Measurements from ENCODE around the gene ATXN7L3.
A peak's percentile ranks its signal among the peaks of the same experiment; 100 is the strongest.

The ATXN7L3 gene

GRCh38 chr17:44223541-44224071 is 23.9 kb upstream of the ATXN7L3 start:
- no peaks in the 10 kb centered on the region for H3K9me3 ChIP-seq (ENCODE audit: control insufficient read depth, insufficient read depth, low read length)
- no peaks in the 10 kb centered on the region for H3K27me3 ChIP-seq (ENCODE audit: control insufficient read depth, insufficient read depth, low read length)
- H3K36me3 ChIP-seq (ENCODE audit: control insufficient read depth, insufficient read depth, low read length): no peaks in the 10 kb centered on the region
- no peak overlapping the region for H3K4me3 ChIP-seq (ENCODE audit: low read depth, low read length)
- H3K9ac ChIP-seq (ENCODE audit: low read depth, low read length): no peak overlapping the region
- H3K4me1 ChIP-seq (ENCODE audit: control insufficient read depth, insufficient read depth, low read length): no peaks in the 10 kb centered on the region

- Histone ChIP-seq H3K4me1 (ENCODE audit: control insufficient read depth, insufficient read depth, low read length) (peaks cover 6% of the 10 kb centered on the region), H3K27me3 (ENCODE audit: control insufficient read depth, insufficient read depth, low read length) (no peaks in the 10 kb centered on the region), H3K9me3 (ENCODE audit: control insufficient read depth, insufficient read depth, low read length) (no peaks in the 10 kb centered on the region), H3K9ac (ENCODE audit: low read depth, low read length) (no peak overlapping the region), H3K4me3 (ENCODE audit: low read depth, low read length) (peak overlapping the region; percentile 79), H3K36me3 (ENCODE audit: control insufficient read depth, insufficient read depth, low read length) (no peaks in the 10 kb centered on the region)
Observed at GRCh38 chr17:44222112-44222869, 22.6 kb upstream of the ATXN7L3 start.

GRCh38 chr17:44221862-44222111 is 22.1 kb upstream of the ATXN7L3 start:
- H3K9me3 ChIP-seq (ENCODE audit: control insufficient read depth, insufficient read depth, low read length): no peaks in the 10 kb centered on the region
- H3K4me1 ChIP-seq (ENCODE audit: control insufficient read depth, insufficient read depth, low read length): peaks cover 6% of the 10 kb centered on the region
- peak overlapping the region; percentile 79 for H3K4me3 ChIP-seq (ENCODE audit: low read depth, low read length)
- no peak overlapping the region for H3K9ac ChIP-seq (ENCODE audit: low read depth, low read length)
- no peaks in the 10 kb centered on the region for H3K36me3 ChIP-seq (ENCODE audit: control insufficient read depth, insufficient read depth, low read length)
- H3K27me3 ChIP-seq (ENCODE audit: control insufficient read depth, insufficient read depth, low read length): no peaks in the 10 kb centered on the region

GRCh38 chr17:44221084-44221861 is 21.6 kb upstream of the ATXN7L3 start:
- Histone ChIP-seq H3K27me3 (ENCODE audit: control insufficient read depth, insufficient read depth, low read length) (no peaks in the 10 kb centered on the region), H3K9me3 (ENCODE audit: control insufficient read depth, insufficient read depth, low read length) (no peaks in the 10 kb centered on the region), H3K4me3 (ENCODE audit: low read depth, low read length) (peak overlapping the region; percentile 79), H3K4me1 (ENCODE audit: control insufficient read depth, insufficient read depth, low read length) (peaks cover 6% of the 10 kb centered on the region), H3K9ac (ENCODE audit: low read depth, low read length) (peak overlapping the region; percentile 54), H3K36me3 (ENCODE audit: control insufficient read depth, insufficient read depth, low read length) (peaks cover 5% of the 10 kb centered on the region)

GRCh38 chr17:44220213-44221083 is 20.8 kb upstream of the ATXN7L3 start:
- H3K27me3 ChIP-seq (ENCODE audit: control insufficient read depth, insufficient read depth, low read length): no peaks in the 10 kb centered on the region
- H3K4me3 ChIP-seq (ENCODE audit: low read depth, low read length): peak overlapping the region; percentile 79
- H3K36me3 ChIP-seq (ENCODE audit: control insufficient read depth, insufficient read depth, low read length): peaks cover 13% of the 10 kb centered on the region
- no peaks in the 10 kb centered on the region for H3K9me3 ChIP-seq (ENCODE audit: control insufficient read depth, insufficient read depth, low read length)
- H3K4me1 ChIP-seq (ENCODE audit: control insufficient read depth, insufficient read depth, low read length): peaks cover 6% of the 10 kb centered on the region
- peak overlapping the region; percentile 79 for H3K9ac ChIP-seq (ENCODE audit: low read depth, low read length)

- peak within 1 kb of the TSS; percentile 79 for H3K4me3 ChIP-seq (ENCODE audit: low read depth, low read length)
- no peaks in the 10 kb centered on the region for H3K9me3 ChIP-seq (ENCODE audit: control insufficient read depth, insufficient read depth, low read length)
- H3K4me1 ChIP-seq (ENCODE audit: control insufficient read depth, insufficient read depth, low read length): peaks cover 6% of the 10 kb centered on the region
- H3K27me3 ChIP-seq (ENCODE audit: control insufficient read depth, insufficient read depth, low read length): no peaks in the 10 kb centered on the region
- H3K36me3 ChIP-seq (ENCODE audit: control insufficient read depth, insufficient read depth, low read length): peaks cover 20% of the 10 kb centered on the region
- H3K9ac ChIP-seq (ENCODE audit: low read depth, low read length): peak within 1 kb of the TSS; percentile 79
Observed at GRCh38 chr17:44219616-44220212, 20.0 kb upstream of the ATXN7L3 start, which contains the start of gene UBTF. UBTF (minus strand) TSS chr17:44219675; CDS start chr17:44218229, 1,446 bp downstream.

GRCh38 chr17:44219108-44219615 is 19.5 kb upstream of the ATXN7L3 start:
- no peaks in the 10 kb centered on the region for H3K27me3 ChIP-seq (ENCODE audit: control insufficient read depth, insufficient read depth, low read length)
- H3K4me1 ChIP-seq (ENCODE audit: control insufficient read depth, insufficient read depth, low read length): peaks cover 6% of the 10 kb centered on the region
- H3K9ac ChIP-seq (ENCODE audit: low read depth, low read length): peak overlapping the region; percentile 54
- H3K9me3 ChIP-seq (ENCODE audit: control insufficient read depth, insufficient read depth, low read length): no peaks in the 10 kb centered on the region
- peak overlapping the region; percentile 59 for H3K4me3 ChIP-seq (ENCODE audit: low read depth, low read length)
- H3K36me3 ChIP-seq (ENCODE audit: control insufficient read depth, insufficient read depth, low read length): peaks cover 26% of the 10 kb centered on the region

- H3K4me1 ChIP-seq (ENCODE audit: control insufficient read depth, insufficient read depth, low read length): peaks cover 6% of the 10 kb centered on the region
- no peaks in the 10 kb centered on the region for H3K9me3 ChIP-seq (ENCODE audit: control insufficient read depth, insufficient read depth, low read length)
- peak overlapping the region; percentile 88 for H3K4me3 ChIP-seq (ENCODE audit: low read depth, low read length)
- no peaks in the 10 kb centered on the region for H3K27me3 ChIP-seq (ENCODE audit: control insufficient read depth, insufficient read depth, low read length)
- peak overlapping the region; percentile 81 for H3K9ac ChIP-seq (ENCODE audit: low read depth, low read length)
- peaks cover 26% of the 10 kb centered on the region for H3K36me3 ChIP-seq (ENCODE audit: control insufficient read depth, insufficient read depth, low read length)
Observed at GRCh38 chr17:44218344-44219107, 18.8 kb upstream of the ATXN7L3 start.

GRCh38 chr17:44217738-44218343 is 18.2 kb upstream of the ATXN7L3 start:
- Histone ChIP-seq H3K4me1 (ENCODE audit: control insufficient read depth, insufficient read depth, low read length) (peaks cover 6% of the 10 kb centered on the region), H3K36me3 (ENCODE audit: control insufficient read depth, insufficient read depth, low read length) (peaks cover 32% of the 10 kb centered on the region), H3K9me3 (ENCODE audit: control insufficient read depth, insufficient read depth, low read length) (no peaks in the 10 kb centered on the region), H3K9ac (ENCODE audit: low read depth, low read length) (peak overlapping the region; percentile 81), H3K27me3 (ENCODE audit: control insufficient read depth, insufficient read depth, low read length) (no peaks in the 10 kb centered on the region), H3K4me3 (ENCODE audit: low read depth, low read length) (peak overlapping the region; percentile 88)

GRCh38 chr17:44216694-44217093 is 17.0 kb upstream of the ATXN7L3 start:
- no peaks in the 10 kb centered on the region for H3K9me3 ChIP-seq (ENCODE audit: control insufficient read depth, insufficient read depth, low read length)
- no peaks in the 10 kb centered on the region for H3K27me3 ChIP-seq (ENCODE audit: control insufficient read depth, insufficient read depth, low read length)
- H3K9ac ChIP-seq (ENCODE audit: low read depth, low read length): no peak overlapping the region
- H3K4me1 ChIP-seq (ENCODE audit: control insufficient read depth, insufficient read depth, low read length): peaks cover 6% of the 10 kb centered on the region
- H3K4me3 ChIP-seq (ENCODE audit: low read depth, low read length): no peak overlapping the region
- peaks cover 37% of the 10 kb centered on the region for H3K36me3 ChIP-seq (ENCODE audit: control insufficient read depth, insufficient read depth, low read length)

Data from iPS-15b (cell line).